SJSA1 (cell line): ENCODE measurements around the gene PLEKHA4. TPM values are rescaled to one million over a fixed set of nuclear protein-coding genes. Genes with fewer than 3 reads are reported as not detected.
"Not testable (repeated sequence)": the region's sequence is repeated elsewhere in the genome, so short reads cannot be mapped to it uniquely, and the experiment has no call there.

Source experiments
- DNase-seq, 2 experiments: peaks; one replicate each; pipeline ENCODE4 v3.0.0-alpha.2; 2015 to 2020; ENCODE audit warnings: low spot score in 2 of 2, low read depth in 1 of 2
- H3K27ac ChIP-seq: fragments of 250-450 bp; sonication (Bioruptor Pico); 2 replicates; pipeline ENCODE4 v1.5.1; 2020; ENCODE audit warnings: mild to moderate bottlenecking, moderate library complexity
- H3K27me3 ChIP-seq: fragments of 250-450 bp; sonication (Bioruptor Pico); replicated peaks from 2 replicates; pipeline ENCODE4 v1.5.1; 2020; ENCODE audit warnings: mild to moderate bottlenecking, moderate library complexity
- H3K36me3 ChIP-seq: fragments of 250-450 bp; sonication (Bioruptor Pico); 2 replicates; pipeline ENCODE4 v1.5.1; 2020; ENCODE audit warnings: mild to moderate bottlenecking
- H3K4me1 ChIP-seq: fragments of 250-450 bp; sonication (Bioruptor Pico); replicated peaks from 2 replicates; pipeline ENCODE4 v1.6.1; 2021; ENCODE audit warnings: mild to moderate bottlenecking
- H3K4me3 ChIP-seq: fragments of 250-450 bp; sonication (Bioruptor Pico); 2 replicates; pipeline ENCODE4 v1.5.1; 2020; ENCODE audit warnings: mild to moderate bottlenecking
- H3K9me3 ChIP-seq: fragments of 250-450 bp; sonication (Bioruptor Pico); replicated peaks from 2 replicates; pipeline ENCODE4 v1.5.1; 2020; ENCODE audit warnings: mild to moderate bottlenecking
- total RNA-seq: library from RNA; depleted of rRNA; stranded (reverse); fragments of >200 nt; shearing (Covaris generic); gene quantifications from 2 replicates; pipeline ENCODE4 v1.2.3, GENCODE V29; 2014

The PLEKHA4 gene
- total RNA-seq, 1 experiment from 2014 or later = 3.5 TPM

DNA sequence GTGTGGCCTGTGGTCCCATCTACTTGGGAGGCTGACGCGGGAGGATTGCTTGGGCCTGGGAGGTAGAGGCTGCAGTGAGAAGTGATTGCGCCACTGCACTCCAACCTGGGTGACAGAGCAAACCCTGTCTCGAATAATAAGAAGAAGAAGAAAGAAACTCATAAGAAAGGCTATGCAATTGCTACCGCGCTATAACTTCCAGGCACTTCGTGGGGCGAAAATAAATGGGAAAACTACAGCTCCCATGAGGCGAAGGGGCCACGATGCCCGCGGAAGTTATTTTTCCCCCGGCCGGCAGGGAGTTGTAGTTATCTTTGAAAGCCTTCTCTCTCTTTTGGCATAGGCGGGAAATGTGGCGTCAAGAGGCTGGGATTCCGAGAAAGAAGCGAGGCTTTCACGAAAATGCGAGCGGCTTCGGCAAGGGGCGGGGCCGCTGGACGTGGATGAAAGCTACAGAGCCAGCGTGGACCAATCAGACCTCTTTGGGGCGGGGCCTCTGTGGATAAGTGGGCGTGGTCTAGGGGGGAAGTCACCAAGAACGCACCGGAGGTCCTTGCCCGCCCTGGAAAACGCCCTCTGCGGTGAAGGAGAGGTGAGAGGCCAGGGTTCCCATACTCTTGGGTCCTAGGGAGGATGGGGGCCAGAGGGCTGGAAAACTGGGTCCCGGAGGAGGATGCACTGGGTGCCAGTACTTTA lies 31.5 kb upstream of the PLEKHA4 start, which contains the start of gene NUCB1:
Gene NUCB1, plus strand, starts transcription at position 532 of the 696 bp plus-strand sequence. CDS start 485 bp downstream, outside the sequence.
- Histone ChIP-seq H3K4me3 (peak within 1 kb of the TSS; percentile 52), H3K27ac (peak within 1 kb of the TSS; percentile 39), H3K27me3 (no peaks in the 10 kb centered on the region), H3K9me3 (no peaks in the 10 kb centered on the region), H3K4me1 (peaks cover 9% of the 10 kb centered on the region), H3K36me3 (peaks cover 13% of the 10 kb centered on the region)
- peak; percentile 97 to 99 for DNase-seq

DNA sequence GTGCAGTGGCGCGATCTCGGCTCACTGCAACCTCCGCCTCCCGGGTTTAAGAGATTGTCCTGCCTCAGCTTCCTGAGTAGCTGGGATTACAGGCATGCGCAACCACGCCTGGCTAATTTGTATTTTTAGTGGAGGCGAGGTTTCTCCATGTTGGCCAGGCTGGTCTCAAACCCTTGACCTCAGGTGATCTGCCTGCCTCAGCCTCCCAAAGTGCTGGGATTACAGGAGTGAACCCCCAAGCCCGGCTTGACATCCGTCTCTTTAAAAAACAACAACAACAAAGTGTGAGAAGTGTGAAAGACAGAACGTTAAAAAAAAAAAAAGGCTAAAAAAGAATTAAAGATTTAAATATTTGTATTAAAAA lies 31.0 kb upstream of the PLEKHA4 start:
- not testable (repeated sequence) for H3K27me3 ChIP-seq, H3K9me3 ChIP-seq, H3K4me1 ChIP-seq, H3K36me3 ChIP-seq, H3K27ac ChIP-seq, DNase-seq
- peak overlapping the region; percentile 52; the same call in 1 of the 2 replicates for H3K4me3 ChIP-seq

DNA sequence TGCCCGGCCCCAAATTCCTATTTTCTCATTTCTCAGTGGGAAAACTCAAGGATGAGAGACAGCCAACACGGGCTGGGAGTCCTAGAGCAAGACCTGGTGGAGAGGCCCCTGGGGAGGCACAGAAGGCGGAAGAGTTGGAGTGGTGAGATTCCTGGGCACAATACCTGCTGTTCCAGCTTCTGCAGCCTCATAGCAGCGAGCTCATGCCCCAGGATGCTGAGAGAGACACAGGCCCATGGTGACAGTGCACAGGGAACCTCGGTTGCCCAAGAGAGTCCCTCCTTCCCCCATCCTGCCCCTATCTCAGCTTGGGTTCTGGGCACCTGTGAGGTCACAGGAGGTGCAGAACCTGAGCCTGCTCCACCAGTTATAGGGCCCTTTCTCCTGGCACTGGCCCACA lies 28.8 kb upstream of the PLEKHA4 start:
- H3K4me1 ChIP-seq = peaks cover 9% of the 10 kb centered on the region
- no peaks in the 10 kb centered on the region for H3K27me3 ChIP-seq
- no peaks in the 10 kb centered on the region for H3K9me3 ChIP-seq
- H3K27ac ChIP-seq = no peak overlapping the region
- no peak for DNase-seq
- peaks cover 8% of the 10 kb centered on the region for H3K36me3 ChIP-seq
- H3K4me3 ChIP-seq = no peak overlapping the region

DNA sequence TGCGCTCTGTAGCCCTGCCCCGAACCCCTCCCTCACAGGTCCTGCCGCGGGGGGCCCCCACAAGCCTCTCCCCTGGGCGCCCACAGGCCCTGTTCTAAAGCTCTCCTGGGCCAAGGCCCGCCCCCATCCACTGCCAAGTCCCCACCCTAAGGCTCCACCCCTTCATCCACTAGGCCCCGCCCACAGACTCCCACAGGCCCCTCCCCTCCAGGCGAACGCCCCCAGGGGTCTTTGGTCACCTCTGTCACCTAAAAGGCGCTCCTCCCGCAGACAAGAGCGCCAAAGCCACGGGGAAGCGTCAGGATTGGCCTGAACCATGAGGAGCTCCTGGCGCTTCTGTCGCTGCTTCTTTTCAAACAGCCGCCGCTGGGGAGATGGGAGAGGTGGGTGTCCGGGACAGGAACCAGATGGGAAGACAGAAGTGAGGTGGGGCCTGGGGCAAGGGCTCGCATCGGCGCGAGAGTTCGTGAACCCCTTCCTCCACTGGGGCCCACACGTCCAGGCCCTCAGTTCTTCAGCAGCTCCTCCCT lies 27.8 kb upstream of the PLEKHA4 start:
- no peak for DNase-seq
- H3K9me3 ChIP-seq = no peaks in the 10 kb centered on the region
- H3K36me3 ChIP-seq = no peaks in the 10 kb centered on the region; the same call in 1 of the 2 replicates
- no peaks in the 10 kb centered on the region for H3K27me3 ChIP-seq
- H3K4me3 ChIP-seq = no peak overlapping the region
- H3K4me1 ChIP-seq = peaks cover 7% of the 10 kb centered on the region
- no peak overlapping the region for H3K27ac ChIP-seq

DNA sequence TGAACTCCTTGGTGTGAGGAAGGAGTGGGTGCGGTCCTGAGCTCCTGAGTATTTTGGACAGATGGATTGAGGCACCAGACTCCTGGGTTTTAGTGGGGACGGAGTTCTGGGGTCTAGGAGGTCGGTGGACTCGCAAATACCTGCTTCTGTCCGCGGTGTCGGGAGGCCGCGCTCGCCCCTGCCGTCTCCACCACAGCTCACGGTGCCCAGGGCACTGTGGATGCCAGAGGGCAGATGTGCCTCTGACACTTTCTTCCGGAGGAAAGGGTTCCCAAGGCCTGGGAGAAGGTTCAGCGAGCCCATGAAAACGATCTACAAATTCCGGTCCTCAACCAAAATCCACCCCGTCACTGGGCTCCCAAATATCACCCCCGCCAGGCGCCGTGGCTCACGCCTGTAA lies 26.8 kb upstream of the PLEKHA4 start:
- Histone ChIP-seq H3K9me3 (no peaks in the 10 kb centered on the region), H3K36me3 (no peaks in the 10 kb centered on the region), H3K4me1 (no peaks in the 10 kb centered on the region), H3K27ac (no peak overlapping the region), H3K27me3 (no peaks in the 10 kb centered on the region), H3K4me3 (no peak overlapping the region)
- no peak for DNase-seq

DNA sequence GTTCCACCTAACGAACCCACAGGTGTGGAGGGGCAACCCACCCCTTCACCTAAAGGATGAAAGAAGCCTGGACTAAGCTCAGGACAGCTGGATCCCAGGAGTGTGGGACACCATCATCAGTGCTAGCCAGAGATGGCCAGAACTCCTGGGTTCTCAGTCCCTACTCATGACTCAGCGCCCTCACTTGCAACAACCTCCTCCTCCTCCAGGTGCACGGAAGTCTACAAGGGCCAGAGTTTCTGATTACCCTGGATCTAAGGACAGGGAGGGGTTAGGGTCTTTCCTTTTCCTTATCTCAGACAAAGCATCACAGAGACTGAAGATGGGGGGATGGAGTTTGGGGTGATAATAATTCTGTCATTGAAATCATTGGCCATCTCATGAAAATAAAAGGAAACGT lies 22.1 kb upstream of the PLEKHA4 start:
- Histone ChIP-seq H3K27ac (no peak overlapping the region), H3K36me3 (no peaks in the 10 kb centered on the region), H3K9me3 (no peaks in the 10 kb centered on the region), H3K27me3 (no peaks in the 10 kb centered on the region), H3K4me3 (no peak overlapping the region), H3K4me1 (no peaks in the 10 kb centered on the region)
- DNase-seq = no peak

DNA sequence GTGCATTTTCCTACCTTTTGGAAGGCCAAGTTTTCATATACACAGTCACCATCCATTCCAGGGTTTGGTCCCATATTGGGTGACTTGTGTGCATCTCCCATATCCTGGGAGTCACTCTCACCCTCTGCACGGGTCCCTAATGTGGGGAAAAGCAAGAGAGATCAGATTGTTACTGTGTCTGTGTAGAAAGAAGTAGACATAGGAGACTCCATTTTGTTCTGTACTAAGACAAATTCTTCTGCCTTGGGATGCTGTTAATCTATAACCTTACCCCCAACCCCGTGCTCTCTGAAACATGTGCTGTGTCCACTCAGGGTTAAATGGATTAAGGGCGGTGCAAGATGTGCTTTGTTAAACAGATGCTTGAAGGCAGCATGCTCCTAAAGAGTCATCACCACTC lies 21.1 kb upstream of the PLEKHA4 start:
- not testable (repeated sequence) for H3K36me3 ChIP-seq, H3K4me1 ChIP-seq, DNase-seq, H3K4me3 ChIP-seq, H3K27ac ChIP-seq, H3K27me3 ChIP-seq, H3K9me3 ChIP-seq

DNA sequence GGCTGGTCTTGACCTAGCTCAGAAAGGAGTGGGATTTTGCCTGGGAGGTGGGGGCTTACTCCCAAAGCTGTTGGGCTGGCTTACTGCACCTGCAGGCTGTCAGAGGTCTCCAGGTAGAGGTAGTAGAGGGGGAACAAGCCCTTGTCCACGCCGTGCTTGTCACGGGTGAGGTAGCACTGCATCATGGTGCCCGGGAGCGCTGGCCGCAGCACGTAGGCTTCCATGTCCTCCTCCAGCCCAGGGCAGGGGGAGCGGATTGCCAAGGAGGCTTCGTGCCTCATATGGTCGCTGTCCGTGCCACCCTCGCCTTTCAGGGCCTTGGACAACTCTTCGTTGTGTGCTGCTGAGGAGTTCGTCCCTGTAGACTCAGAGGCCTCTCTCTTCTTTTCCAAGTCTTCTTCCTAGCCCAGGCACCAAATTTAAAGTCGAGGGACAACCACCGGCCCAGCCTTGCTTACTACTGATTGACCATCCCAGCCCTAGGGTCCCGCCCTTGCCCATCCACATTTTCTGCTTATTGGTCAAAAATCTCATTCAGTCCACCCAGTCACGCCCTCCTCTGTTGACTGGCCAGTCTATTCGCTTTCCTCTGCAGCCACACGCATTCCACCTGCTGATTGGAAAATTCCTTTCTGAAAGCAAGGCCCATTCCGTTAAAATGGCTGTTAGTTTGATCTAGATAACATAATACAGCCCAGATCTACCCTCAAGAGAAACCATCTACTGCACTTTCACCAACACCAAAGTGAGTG lies 19.6 kb upstream of the PLEKHA4 start:
- H3K9me3 ChIP-seq = no peaks in the 10 kb centered on the region
- no peaks in the 10 kb centered on the region for H3K27me3 ChIP-seq
- DNase-seq = no peak
- no peak overlapping the region for H3K27ac ChIP-seq
- no peaks in the 10 kb centered on the region for H3K36me3 ChIP-seq
- no peaks in the 10 kb centered on the region for H3K4me1 ChIP-seq
- H3K4me3 ChIP-seq = no peak overlapping the region

DNA sequence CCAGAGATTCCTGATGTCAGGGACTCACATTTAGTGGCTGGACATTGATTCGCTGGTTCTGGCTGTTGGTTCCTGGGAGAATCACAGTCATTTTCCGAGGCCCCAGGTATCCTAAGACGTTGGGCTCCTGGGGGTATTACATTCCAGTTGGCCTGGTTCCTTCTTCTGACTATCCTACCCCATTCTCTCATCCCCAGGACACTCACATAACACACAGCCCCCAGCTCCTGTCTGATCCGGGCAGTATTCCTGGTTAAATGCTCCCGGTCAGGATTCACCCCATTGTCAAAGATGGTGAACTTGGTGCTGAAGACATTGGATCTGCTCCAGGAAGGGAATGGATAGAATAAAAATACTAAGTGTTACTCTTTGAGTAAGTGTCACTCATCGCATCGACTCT lies 15.3 kb upstream of the PLEKHA4 start:
- Histone ChIP-seq H3K4me1 (peaks cover 8% of the 10 kb centered on the region; the same call in 1 of the 2 replicates), H3K4me3 (no peak overlapping the region), H3K36me3 (peaks cover 13% of the 10 kb centered on the region), H3K27ac (no peak overlapping the region), H3K9me3 (no peaks in the 10 kb centered on the region), H3K27me3 (no peaks in the 10 kb centered on the region)
- DNase-seq = no peak

DNA sequence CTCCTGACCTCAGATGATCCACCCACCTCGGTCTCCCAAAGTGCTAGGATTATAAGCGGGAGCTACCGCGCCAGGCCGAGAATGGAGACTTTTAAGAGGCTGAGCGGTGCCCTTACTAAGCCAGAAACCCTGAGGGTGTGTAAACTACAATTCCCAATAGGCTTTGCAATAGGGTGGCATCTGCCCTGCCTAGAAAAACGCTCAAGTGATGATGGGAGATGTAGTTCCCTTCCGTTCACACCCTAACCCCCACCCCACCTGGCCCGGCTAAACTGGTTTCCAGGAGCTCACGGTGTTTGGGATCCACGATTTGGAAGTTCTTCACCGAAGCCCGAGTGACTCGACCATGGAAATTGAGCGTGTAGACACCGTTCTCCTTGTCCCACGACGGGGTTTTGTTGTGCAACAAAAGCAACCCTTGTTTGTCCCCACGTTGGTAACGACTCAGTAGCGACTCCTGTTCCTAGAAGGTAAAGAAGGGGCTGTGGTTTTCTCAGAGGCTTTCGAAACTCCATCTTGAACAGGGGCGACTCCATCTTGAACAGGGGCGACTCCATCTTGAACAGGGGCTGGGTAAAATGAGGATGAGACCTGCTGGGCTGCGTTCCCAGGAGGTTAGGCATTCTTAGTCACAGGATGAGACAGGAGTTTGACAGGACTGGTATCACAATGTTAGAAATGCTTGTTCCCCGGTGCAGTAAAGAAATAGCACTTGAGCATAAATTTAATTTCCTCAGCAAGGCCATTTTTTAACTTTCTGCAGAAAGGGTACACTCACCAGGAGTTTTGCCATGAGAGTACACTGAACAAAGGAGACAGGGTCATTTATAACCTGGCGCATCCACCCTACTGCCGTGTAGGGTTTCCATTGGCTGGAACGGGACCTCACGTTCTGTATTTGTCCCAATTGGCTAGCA lies 13.6 kb upstream of the PLEKHA4 start:
- no peaks in the 10 kb centered on the region for H3K9me3 ChIP-seq
- peaks cover 8% of the 10 kb centered on the region; the same call in 1 of the 2 replicates for H3K4me1 ChIP-seq
- DNase-seq = peak in 1 of 2 experiments; percentile 12

DNA sequence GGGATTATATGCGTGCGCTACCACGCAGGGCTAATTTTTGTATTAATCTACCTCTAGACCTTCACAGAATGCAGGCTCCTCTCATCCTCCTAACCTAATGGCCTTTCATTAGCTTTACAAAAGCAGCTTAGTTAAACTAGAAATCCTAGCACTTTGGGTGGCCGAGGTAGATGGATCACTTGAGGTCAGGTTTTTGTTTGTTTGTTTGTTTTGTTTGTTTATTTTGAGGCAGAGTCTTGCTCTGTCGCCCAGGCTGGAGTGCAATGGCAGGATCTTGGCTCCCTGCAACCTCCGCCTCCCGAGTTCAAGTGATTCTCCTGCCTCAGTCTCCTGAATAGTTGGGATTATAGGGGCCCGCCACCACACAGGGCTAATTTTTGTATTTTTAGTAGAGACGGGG lies 11.3 kb upstream of the PLEKHA4 start:
- peak in 1 of 2 experiments; percentile 39 for DNase-seq
- Histone ChIP-seq H3K36me3 (peaks cover 51% of the 10 kb centered on the region), H3K4me1 (peaks cover 23% of the 10 kb centered on the region)
- not testable (repeated sequence) for H3K27me3 ChIP-seq, H3K27ac ChIP-seq, H3K9me3 ChIP-seq, H3K4me3 ChIP-seq

More for the DNA sequence above, 13.6 kb upstream of the PLEKHA4 start:
- H3K36me3 ChIP-seq = peaks cover 30% of the 10 kb centered on the region
- no peak overlapping the region for H3K27ac ChIP-seq
- no peak overlapping the region for H3K4me3 ChIP-seq
- H3K27me3 ChIP-seq = no peaks in the 10 kb centered on the region

DNA sequence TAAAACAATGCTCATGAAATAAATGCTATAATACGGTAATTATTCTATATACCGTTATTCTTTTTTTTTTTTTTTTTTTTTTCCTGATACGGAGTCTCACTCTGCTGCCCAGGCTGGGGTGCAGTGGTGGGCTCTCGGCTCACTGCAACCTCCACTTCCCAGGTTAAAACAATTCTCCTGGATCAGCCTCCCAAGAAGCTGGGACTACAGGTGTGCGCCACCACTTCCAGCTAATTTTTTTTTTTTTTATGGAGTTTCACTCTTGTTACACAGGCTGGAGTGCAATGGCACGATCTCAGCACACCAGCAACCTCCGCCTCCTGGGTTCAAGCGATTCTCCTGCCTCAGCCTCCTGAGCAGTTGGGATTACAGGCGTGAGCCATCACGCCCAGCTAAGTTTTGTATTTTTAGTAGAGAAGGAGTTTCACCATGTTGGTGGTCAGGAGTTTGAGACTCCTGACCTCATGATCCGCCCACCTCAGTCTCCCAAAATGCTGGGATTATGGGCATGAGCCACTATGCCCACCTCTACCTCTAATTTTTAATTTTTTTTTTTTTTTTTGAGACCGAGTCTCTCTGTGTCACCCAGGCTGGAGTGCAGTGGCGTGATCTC lies 10.7 kb upstream of the PLEKHA4 start:
- no peak overlapping the region for H3K27ac ChIP-seq

More for the DNA sequence above, 10.7 kb upstream of the PLEKHA4 start:
- no peak overlapping the region for H3K4me3 ChIP-seq
- no peaks in the 10 kb centered on the region for H3K9me3 ChIP-seq
- peak in 1 of 2 experiments; percentile 11 for DNase-seq
- H3K4me1 ChIP-seq = peaks cover 29% of the 10 kb centered on the region
- peaks cover 57% of the 10 kb centered on the region for H3K36me3 ChIP-seq
- H3K27me3 ChIP-seq = no peaks in the 10 kb centered on the region
